GM12891 (cell line): ENCODE measurements around the gene CNGB1.

Experiments
- DNase-seq: peaks from one replicate; pipeline ENCODE4 v3.0.0; 2011; ENCODE audit warnings: low spot score; ENCODE audit not compliant: insufficient read length
- FAIRE-seq: peaks from 2 replicates; lab custom pipeline; 2011; peaks lifted over from hg19 to GRCh38; lab: Jason Lieb, UNC
- PAX5 ChIP-seq: IDR thresholded peaks from 2 replicates; pipeline ENCODE4 v1.6.1; 2011; ENCODE audit warnings: low read length, moderate library complexity, mild to moderate bottlenecking; ENCODE audit not compliant: insufficient read depth, severe bottlenecking
- POLR2A ChIP-seq: IDR thresholded peaks from 2 replicates; pipeline ENCODE4 v1.6.1; 2011; ENCODE audit warnings: low read depth, low read length, control low read depth
- POLR2AphosphoS5 ChIP-seq: IDR thresholded peaks from 2 replicates; pipeline ENCODE4 v1.6.1; 2011; ENCODE audit warnings: low read depth, low read length, control low read depth
- POU2F2 ChIP-seq: IDR thresholded peaks from 2 replicates; pipeline ENCODE4 v1.6.1; 2011; ENCODE audit warnings: low read depth, mild to moderate bottlenecking, control low read depth, low read length, moderate library complexity
- SPI1 ChIP-seq: IDR thresholded peaks from 2 replicates; pipeline ENCODE4 v1.6.1; 2011; ENCODE audit warnings: low read depth, low read length, control low read depth
- TAF1 ChIP-seq: IDR thresholded peaks from 2 replicates; pipeline ENCODE4 v1.6.1; 2011; ENCODE audit warnings: low read depth, low read length, control low read depth

Gene CNGB1

GRCh38 chr16:57892447-57893096 lies 78.4 kb downstream of the CNGB1 start:
- FAIRE-seq (no peak), DNase-seq (no peak)
- TF ChIP-seq POU2F2 (no peak), POLR2A (no peak), TAF1 (no peak)

- FAIRE-seq: no peak
- DNase-seq: no peak
- no peak for TF ChIP-seq PAX5
- TF ChIP-seq SPI1: no peak
- TF ChIP-seq POU2F2: no peak
- no peak for TF ChIP-seq POLR2AphosphoS5
- no peak for TF ChIP-seq TAF1
- no peak for TF ChIP-seq POLR2A
These were observed 78.9 kb downstream of the CNGB1 start for GRCh38 chr16:57892041-57892440.

- FAIRE-seq: no peak
- DNase-seq: no peak
- TF ChIP-seq POLR2A (no peak), POU2F2 (no peak), POLR2AphosphoS5 (no peak), SPI1 (no peak), PAX5 (no peak), TAF1 (no peak)
These were observed 80.2 kb downstream of the CNGB1 start for GRCh38 chr16:57890752-57891111.

GRCh38 chr16:57889960-57890751 lies 80.8 kb downstream of the CNGB1 start:
- FAIRE-seq (no peak), DNase-seq (no peak)
- TF ChIP-seq PAX5: no peak
- no peak for TF ChIP-seq SPI1
- TF ChIP-seq POLR2A: no peak
- TF ChIP-seq TAF1: no peak
- TF ChIP-seq POU2F2: no peak
- TF ChIP-seq POLR2AphosphoS5: no peak

GRCh38 chr16:57889522-57889921 lies 81.4 kb downstream of the CNGB1 start:
- DNase-seq: no peak
- TF ChIP-seq SPI1 (no peak), POU2F2 (no peak), TAF1 (no peak), POLR2AphosphoS5 (no peak), POLR2A (no peak), PAX5 (no peak)
- FAIRE-seq: no peak

- TF ChIP-seq POLR2AphosphoS5 (no peak), PAX5 (no peak), POU2F2 (no peak), TAF1 (no peak), POLR2A (no peak), SPI1 (no peak)
- no peak for DNase-seq
- FAIRE-seq: no peak
These were observed 81.8 kb downstream of the CNGB1 start for GRCh38 chr16:57889111-57889510.

- no peak for TF ChIP-seq SPI1
- no peak for TF ChIP-seq TAF1
- no peak for TF ChIP-seq POLR2AphosphoS5
- TF ChIP-seq POLR2A: no peak
- TF ChIP-seq PAX5: no peak
- no peak for TF ChIP-seq POU2F2
- FAIRE-seq: no peak
- no peak for DNase-seq
These were observed 82.8 kb downstream of the CNGB1 start for GRCh38 chr16:57888128-57888527.

GRCh38 chr16:57887711-57888110 lies 83.2 kb downstream of the CNGB1 start:
- FAIRE-seq (no peak), DNase-seq (no peak)
- TF ChIP-seq PAX5 (no peak), SPI1 (no peak), TAF1 (no peak), POU2F2 (no peak), POLR2AphosphoS5 (no peak), POLR2A (no peak)

- DNase-seq (no peak), FAIRE-seq (no peak)
- no peak for TF ChIP-seq TAF1
- TF ChIP-seq POLR2AphosphoS5: no peak
- TF ChIP-seq POLR2A: no peak
- no peak for TF ChIP-seq PAX5
- no peak for TF ChIP-seq POU2F2
- no peak for TF ChIP-seq SPI1
These were observed 84.5 kb downstream of the CNGB1 start for GRCh38 chr16:57886427-57886826.
